KOPT-K1 (cell line): ENCODE results near the gene MAP3K1.

Experiments used
- H3K27ac ChIP-seq: fragments of 200-600 bp; sonication (generic); 2 replicates; pipeline ENCODE4 v1.5.1; 2016; ENCODE audit warnings: antibody characterized with exemption, mild to moderate bottlenecking, low read depth, low read length; ENCODE audit not compliant: poor library complexity, severe bottlenecking
- H3K36me3 ChIP-seq: fragments of 200-600 bp; sonication (generic); 2 replicates; pipeline ENCODE4 v1.5.1; 2017; ENCODE audit warnings: antibody characterized with exemption, mild to moderate bottlenecking, low read length, moderate library complexity; ENCODE audit not compliant: insufficient read depth
- H3K9me3 ChIP-seq: fragments of 200-600 bp; sonication (generic); 2 replicates; pipeline ENCODE4 v1.5.1; 2017; ENCODE audit warnings: antibody characterized with exemption, low read length, mild to moderate bottlenecking; ENCODE audit not compliant: insufficient read depth, poor library complexity, severe bottlenecking

Gene MAP3K1

GRCh38 chr5:56938858-56939257, 123.5 kb downstream of the MAP3K1 start:
- peaks cover 99% of the 10 kb centered on the region for H3K36me3 ChIP-seq
- H3K27ac ChIP-seq, result no peak overlapping the region
- H3K9me3 ChIP-seq, result no peaks in the 10 kb centered on the region

GRCh38 chr5:56941981-56942380, 126.6 kb downstream of the MAP3K1 start:
- H3K9me3 ChIP-seq, result no peaks in the 10 kb centered on the region
- H3K36me3 ChIP-seq, result peaks cover 96% of the 10 kb centered on the region
- no peak overlapping the region for H3K27ac ChIP-seq
